ENCODE data around the gene GFOD1.

GFOD1 gene

GRCh38 chr6:13437218-13437996, 50.0 kb downstream of the GFOD1 start:
- TF ChIP-seq ZFP3 (CRISPR knock-in tag; IDR thresholded peaks at IDR 0.05) = no peak
- no peak for TF ChIP-seq CSDC2 (CRISPR knock-in tag; IDR thresholded peaks at IDR 0.05)

DNA sequence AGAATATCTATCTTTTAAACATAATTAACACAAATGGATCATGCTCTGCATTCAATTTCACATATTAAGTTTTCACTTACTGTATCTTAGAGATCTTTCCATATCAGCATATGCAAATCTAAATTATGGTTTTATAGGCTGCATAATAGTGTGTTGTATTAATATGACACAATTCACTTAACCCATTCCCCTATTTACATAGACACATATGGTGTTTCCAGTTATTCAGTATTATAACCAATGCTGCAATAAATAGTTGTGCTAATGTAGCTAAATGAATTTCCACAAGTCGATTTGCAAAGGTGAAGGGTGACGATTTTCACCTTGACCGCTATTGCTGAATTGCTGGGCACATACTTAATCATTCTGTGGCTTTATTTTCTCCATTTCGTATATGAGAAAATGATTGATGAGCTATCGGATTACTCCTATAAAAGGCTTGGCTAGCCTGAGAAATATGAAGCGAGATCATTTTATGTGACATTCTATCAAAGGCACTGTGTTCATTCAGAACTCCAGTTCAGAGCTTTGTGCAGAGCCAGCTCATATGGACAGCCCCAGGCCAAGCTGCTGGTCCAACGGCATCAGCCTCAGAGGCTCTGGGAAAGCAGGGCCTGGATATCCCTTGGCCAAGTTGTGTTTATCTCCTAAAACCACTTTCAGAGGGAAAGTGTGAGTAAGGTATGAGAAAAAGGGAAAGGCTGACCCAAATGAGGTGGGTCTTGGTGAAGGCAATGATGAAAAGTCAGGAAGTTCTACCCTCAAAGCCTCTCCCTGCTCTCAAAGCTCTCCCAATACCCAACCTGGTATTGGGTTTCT, 50.8 kb downstream of the GFOD1 start:
- TF ChIP-seq OSR1 (CRISPR knock-in tag; IDR thresholded peaks at IDR 0.05) = no peak
- no peak for TF ChIP-seq PPARA (CRISPR knock-in tag; IDR thresholded peaks at IDR 0.05; ENCODE audit: borderline replicate concordance)
- TF ChIP-seq, protein P1, sequence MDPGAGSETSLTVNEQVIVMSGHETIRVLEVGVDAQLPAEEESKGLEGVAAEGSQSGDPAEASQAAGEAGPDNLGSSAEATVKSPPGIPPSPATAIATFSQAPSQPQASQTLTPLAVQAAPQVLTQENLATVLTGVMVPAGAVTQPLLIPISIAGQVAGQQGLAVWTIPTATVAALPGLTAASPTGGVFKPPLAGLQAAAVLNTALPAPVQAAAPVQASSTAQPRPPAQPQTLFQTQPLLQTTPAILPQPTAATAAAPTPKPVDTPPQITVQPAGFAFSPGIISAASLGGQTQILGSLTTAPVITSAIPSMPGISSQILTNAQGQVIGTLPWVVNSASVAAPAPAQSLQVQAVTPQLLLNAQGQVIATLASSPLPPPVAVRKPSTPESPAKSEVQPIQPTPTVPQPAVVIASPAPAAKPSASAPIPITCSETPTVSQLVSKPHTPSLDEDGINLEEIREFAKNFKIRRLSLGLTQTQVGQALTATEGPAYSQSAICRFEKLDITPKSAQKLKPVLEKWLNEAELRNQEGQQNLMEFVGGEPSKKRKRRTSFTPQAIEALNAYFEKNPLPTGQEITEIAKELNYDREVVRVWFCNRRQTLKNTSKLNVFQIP (CRISPR knock-in tag; IDR thresholded peaks at IDR 0.05; ENCODE audit: borderline replicate concordance, low read depth) = no peak
- TF ChIP-seq TCF4 (CRISPR knock-in tag; IDR thresholded peaks at IDR 0.05; ENCODE audit: borderline replicate concordance) = no peak
- no peak for TF ChIP-seq BACH2 (CRISPR knock-in tag; IDR thresholded peaks at IDR 0.05; ENCODE audit: borderline replicate concordance)
- TF ChIP-seq ZNF70 (CRISPR knock-in tag; IDR thresholded peaks at IDR 0.05) = no peak
- TF ChIP-seq SNAI2 (CRISPR knock-in tag; IDR thresholded peaks at IDR 0.05) = no peak
- TF ChIP-seq ZFP3 (CRISPR knock-in tag; IDR thresholded peaks at IDR 0.05) = no peak
- no peak for TF ChIP-seq RARB (CRISPR knock-in tag; IDR thresholded peaks at IDR 0.05)
- TF ChIP-seq GLIS3 (CRISPR knock-in tag; IDR thresholded peaks at IDR 0.05) = no peak
- TF ChIP-seq, protein P2, sequence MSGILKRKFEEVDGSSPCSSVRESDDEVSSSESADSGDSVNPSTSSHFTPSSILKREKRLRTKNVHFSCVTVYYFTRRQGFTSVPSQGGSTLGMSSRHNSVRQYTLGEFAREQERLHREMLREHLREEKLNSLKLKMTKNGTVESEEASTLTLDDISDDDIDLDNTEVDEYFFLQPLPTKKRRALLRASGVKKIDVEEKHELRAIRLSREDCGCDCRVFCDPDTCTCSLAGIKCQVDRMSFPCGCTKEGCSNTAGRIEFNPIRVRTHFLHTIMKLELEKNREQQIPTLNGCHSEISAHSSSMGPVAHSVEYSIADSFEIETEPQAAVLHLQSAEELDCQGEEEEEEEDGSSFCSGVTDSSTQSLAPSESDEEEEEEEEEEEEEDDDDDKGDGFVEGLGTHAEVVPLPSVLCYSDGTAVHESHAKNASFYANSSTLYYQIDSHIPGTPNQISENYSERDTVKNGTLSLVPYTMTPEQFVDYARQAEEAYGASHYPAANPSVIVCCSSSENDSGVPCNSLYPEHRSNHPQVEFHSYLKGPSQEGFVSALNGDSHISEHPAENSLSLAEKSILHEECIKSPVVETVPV (CRISPR knock-in tag; IDR thresholded peaks at IDR 0.05) = no peak
- TF ChIP-seq ZFP30 (CRISPR knock-in tag; IDR thresholded peaks at IDR 0.05) = no peak
- no peak for TF ChIP-seq ZC3H10 (CRISPR knock-in tag; IDR thresholded peaks at IDR 0.05)
- no peak for TF ChIP-seq TSHZ2 (CRISPR knock-in tag; IDR thresholded peaks at IDR 0.05)
- TF ChIP-seq ARNTL (CRISPR knock-in tag; IDR thresholded peaks at IDR 0.05; ENCODE audit: borderline replicate concordance, low read depth) = no peak
- ATAC-seq = no peak

More at GRCh38 chr6:13437218-13437996, 50.0 kb downstream of the GFOD1 start:
- ATAC-seq = no peak

- TF ChIP-seq RARB (CRISPR knock-in tag; IDR thresholded peaks at IDR 0.05) (no peak), TCF4 (CRISPR knock-in tag; IDR thresholded peaks at IDR 0.05; ENCODE audit: borderline replicate concordance) (no peak), ESRRG (CRISPR knock-in tag; IDR thresholded peaks at IDR 0.05) (no peak), TOX (CRISPR knock-in tag; IDR thresholded peaks at IDR 0.05; ENCODE audit: borderline replicate concordance) (no peak), GLIS3 (CRISPR knock-in tag; IDR thresholded peaks at IDR 0.05) (no peak), PATZ1 (CRISPR knock-in tag; IDR thresholded peaks at IDR 0.05; ENCODE audit: borderline replicate concordance) (no peak), ZNF565 (CRISPR knock-in tag; conservative IDR thresholded peaks at IDR 0.05; ENCODE audit: low read depth) (no peak), BACH2 (CRISPR knock-in tag; IDR thresholded peaks at IDR 0.05; ENCODE audit: borderline replicate concordance) (no peak), ZFP30 (CRISPR knock-in tag; IDR thresholded peaks at IDR 0.05) (no peak), ZNF70 (CRISPR knock-in tag; IDR thresholded peaks at IDR 0.05) (no peak), ISL1 (CRISPR knock-in tag; IDR thresholded peaks at IDR 0.05) (no peak), OSR1 (CRISPR knock-in tag; IDR thresholded peaks at IDR 0.05) (no peak)
- TF ChIP-seq, protein P2 (CRISPR knock-in tag; IDR thresholded peaks at IDR 0.05) = no peak
- TF ChIP-seq, protein P1 (CRISPR knock-in tag; IDR thresholded peaks at IDR 0.05; ENCODE audit: borderline replicate concordance, low read depth) = no peak
- TF ChIP-seq, protein P3, sequence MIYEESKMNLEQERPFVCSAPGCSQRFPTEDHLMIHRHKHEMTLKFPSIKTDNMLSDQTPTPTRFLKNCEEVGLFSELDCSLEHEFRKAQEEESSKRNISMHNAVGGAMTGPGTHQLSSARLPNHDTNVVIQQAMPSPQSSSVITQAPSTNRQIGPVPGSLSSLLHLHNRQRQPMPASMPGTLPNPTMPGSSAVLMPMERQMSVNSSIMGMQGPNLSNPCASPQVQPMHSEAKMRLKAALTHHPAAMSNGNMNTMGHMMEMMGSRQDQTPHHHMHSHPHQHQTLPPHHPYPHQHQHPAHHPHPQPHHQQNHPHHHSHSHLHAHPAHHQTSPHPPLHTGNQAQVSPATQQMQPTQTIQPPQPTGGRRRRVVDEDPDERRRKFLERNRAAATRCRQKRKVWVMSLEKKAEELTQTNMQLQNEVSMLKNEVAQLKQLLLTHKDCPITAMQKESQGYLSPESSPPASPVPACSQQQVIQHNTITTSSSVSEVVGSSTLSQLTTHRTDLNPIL (CRISPR knock-in tag; IDR thresholded peaks at IDR 0.05; ENCODE audit: low read depth) = no peak
- no peak for ATAC-seq
Measured at GRCh38 chr6:13435477-13436246, 51.7 kb downstream of the GFOD1 start.

Measured in SK-N-SH treated with all-trans-retinoic acid at 6 μM for 48 hours (cell line).